Embryonic facial prominence (tissue), 1 donor: Measurements from ENCODE around the gene MAN1A2.
"Not testable (repeated sequence)": the region's sequence is repeated elsewhere in the genome, so short reads cannot be mapped to it uniquely, and the experiment has no call there.

Experiments
- DNase-seq: peaks from one replicate; pipeline ENCODE4 v3.0.0-alpha.2; 2016; ENCODE audit errors: extremely low spot score

The MAN1A2 gene

DNA sequence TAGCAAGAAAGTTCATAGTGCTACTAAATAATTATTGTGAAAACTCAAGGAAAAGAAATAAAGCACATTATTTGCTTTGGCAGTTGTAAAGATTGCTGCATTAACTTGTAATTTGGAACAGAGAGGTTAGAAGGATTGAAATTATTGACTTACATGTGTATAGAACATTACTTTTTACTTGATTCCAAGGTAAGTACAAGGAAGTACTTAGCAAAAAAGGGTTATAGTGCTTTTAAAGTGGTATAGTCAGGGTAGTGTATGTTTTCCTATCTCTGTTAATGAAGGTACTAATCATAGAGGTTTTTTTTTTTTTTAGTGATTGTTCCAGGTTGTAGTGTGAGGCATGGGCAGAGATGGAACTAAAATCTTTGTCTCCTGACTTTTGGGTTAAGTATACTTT is 29.4 kb downstream of the MAN1A2 start:
- no peak for DNase-seq

DNA sequence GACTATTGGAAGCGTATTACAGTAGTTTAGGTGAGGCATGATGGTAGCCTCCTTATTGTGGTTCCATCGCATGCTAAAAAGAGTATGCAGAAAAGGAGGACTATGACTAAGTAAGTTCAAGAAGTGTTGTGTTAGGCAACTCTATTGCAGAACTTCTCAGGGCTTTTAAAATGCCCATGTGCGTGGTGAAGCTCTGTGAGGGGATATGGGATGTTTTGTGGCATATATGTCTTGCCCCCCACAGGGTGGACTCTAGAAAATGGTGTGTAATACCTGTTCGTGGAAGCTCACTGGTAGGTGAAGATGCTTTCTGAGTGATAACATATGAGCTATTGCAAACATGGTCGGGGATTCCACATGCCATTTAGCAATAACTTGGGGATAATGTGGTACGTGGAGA is 31.7 kb downstream of the MAN1A2 start:
- no peak for DNase-seq

GRCh38 chr1:117401761-117402160 is 34.5 kb downstream of the MAN1A2 start:
- DNase-seq: no peak

GRCh38 chr1:117403597-117403996 is 36.3 kb downstream of the MAN1A2 start:
- no peak for DNase-seq

GRCh38 chr1:117405042-117405441 is 37.8 kb downstream of the MAN1A2 start:
- no peak for DNase-seq

- DNase-seq: no peak
Measured at GRCh38 chr1:117412472-117412871, 45.2 kb downstream of the MAN1A2 start.

DNA sequence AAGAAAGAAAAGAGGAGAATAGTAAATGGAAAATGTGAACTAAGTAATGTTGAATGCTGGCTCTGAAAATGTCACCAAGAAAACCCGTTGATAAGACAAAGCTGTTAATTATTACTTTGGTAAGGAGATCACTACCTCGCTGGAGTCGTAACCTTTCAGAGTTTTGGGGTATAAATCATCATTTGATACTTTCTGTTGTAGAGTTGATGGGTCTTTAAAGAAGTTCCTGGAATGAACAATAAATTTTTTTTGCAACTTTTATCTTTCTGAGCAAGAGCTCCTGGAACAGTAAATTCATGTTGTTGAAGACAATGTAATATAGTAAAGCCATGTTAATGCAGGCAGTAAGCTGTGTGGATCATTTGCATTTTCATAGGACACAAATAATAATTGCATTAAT is 46.2 kb downstream of the MAN1A2 start:
- DNase-seq: no peak

DNA sequence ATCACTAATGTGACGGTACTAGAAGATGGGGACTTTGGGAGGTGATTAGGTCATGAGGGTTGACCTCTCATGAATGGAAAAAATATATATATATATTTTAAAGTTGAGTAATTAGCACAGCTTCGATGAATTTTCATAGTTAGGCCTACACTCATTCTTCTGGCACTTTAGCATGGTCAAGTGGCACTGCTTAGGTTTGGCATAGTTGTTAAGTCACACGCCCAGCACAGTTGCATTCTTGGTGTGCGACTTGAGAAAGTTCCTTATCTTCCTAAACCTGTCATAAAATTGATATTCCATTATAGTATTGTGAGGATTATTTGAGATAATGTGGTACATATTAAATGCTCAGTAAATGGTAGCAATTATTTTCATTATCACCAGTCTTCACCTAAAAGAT is 47.7 kb downstream of the MAN1A2 start:
- DNase-seq: no peak

GRCh38 chr1:117416004-117416403 is 48.8 kb downstream of the MAN1A2 start:
- DNase-seq: no peak

DNA sequence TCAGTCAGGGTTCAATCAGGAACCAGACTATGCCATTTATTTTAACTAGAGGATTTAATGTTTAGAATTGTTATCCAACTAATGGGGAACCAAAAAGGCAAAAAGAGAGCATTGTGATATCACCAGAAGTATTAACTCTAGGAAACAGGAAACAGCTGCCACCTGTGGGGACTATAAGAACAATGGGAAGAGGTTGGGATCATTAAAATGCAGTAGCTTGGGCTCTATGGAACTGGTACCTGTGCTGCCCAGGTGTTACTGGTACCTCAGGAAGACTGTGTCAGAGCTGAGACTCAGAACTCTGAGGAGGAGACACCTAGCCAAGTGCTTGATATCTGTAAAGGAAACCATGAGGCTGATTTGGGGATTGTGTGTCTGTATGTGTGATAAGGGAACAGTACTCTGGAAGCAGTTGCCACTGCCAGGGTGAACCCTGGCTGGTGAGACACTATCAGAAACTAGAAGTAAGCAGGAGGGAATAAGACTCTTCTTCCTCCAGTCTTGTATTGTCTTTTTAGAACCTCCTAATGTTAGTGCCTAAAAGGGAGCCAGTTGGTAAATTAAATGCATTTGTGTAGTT is 49.4 kb downstream of the MAN1A2 start:
- no peak for DNase-seq

DNA sequence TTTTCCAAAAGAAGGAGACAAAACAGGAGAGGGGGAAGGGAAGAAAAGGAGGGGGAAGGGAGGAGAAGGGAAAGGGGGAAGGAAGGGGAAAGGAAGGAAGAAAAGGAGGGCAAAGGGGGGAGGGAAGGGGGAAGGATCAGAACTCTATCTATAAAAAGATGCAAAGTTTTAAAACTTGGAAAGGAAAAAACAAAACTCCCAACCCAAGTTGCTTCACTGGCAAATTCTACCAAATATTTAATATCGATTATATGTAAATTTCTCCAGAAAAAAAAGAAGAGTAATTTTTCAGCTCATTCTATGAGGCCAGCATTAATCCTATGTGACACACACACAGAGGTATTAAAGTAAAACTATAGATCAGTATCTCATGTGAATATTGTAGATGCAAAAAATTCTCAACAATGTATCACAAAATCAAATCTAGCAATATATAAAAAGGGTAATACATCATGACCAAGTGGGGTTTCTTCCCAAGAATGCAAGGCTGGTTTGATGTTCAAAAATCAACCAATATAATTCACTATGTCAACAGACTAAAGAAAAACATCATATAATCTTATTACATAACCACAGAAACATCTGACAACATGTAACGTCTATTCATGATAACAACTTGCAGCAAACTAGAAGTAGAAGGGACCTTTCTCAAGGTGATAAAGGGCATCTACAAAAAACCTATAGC is 57.9 kb downstream of the MAN1A2 start:
- no peak for DNase-seq

- DNase-seq: no peak
Measured at GRCh38 chr1:117427297-117427696, 60.0 kb downstream of the MAN1A2 start.

GRCh38 chr1:117433943-117434342 is 66.7 kb downstream of the MAN1A2 start:
- DNase-seq: no peak

GRCh38 chr1:117436513-117436912 is 69.3 kb downstream of the MAN1A2 start:
- no peak for DNase-seq

DNA sequence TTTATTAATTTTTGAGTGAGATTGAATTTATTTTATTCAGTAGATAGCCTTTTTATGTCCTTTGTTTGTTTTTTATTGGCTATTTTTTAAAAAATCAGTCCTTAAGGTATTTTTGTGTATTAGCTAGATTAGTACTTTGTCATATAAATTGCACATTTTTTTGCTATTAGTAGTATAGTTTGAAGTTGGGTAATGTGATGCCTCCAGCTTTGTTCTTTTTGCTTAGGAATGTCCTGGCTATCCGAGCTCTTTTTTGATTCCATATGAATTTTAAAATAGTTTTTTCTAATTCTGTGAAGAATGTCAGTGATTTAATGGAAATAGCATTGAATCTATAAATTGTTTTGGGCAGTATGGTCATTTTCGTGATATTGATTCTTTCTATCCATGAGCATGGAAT is 80.4 kb downstream of the MAN1A2 start:
- DNase-seq: no peak

DNA sequence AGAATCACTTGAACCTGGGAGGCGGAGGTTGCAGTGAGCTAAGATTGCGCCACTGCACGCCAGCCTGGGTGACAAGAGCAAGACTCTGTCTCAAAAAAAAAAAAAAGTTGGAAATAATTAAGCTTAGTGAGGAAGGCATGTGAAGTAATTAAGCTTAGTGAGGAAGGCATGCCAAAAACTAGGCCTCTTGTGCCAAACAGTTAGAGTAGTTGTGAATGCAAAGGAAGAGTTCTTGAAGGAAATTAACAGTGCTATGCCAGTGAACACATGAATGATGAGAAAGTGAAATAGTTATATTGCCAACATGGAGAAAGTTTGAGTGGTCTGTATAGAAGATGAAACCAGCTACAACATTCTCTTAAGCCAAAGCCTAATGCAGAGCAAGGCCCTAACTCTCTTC is 85.0 kb downstream of the MAN1A2 start:
- DNase-seq: no peak

- no peak for DNase-seq
Measured at GRCh38 chr1:117453958-117454357, 86.7 kb downstream of the MAN1A2 start.

DNA sequence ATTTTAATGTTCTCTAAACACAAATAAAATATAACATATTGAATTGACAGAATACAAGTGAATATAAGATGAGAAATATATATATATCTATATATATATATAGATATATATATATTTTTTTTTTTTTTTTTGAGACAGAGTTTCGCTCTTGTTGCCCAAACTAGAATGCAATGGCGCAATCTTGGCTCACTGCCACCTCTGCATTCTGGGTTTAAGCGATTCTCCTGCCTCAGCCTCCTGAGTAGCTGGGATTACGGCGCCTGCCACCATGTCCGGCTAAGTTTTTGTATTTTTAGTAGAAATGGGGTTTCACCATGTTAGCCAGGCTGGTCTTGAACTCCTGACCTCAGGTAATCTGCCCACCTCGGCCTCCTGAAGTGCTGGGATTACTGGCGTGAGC is 91.2 kb downstream of the MAN1A2 start:
- not testable (repeated sequence) for DNase-seq

- DNase-seq: no peak
Measured at GRCh38 chr1:117466761-117467160, 99.5 kb downstream of the MAN1A2 start.

- no peak for DNase-seq
Measured at GRCh38 chr1:117467336-117467735, 100.1 kb downstream of the MAN1A2 start.

- no peak for DNase-seq
Measured at GRCh38 chr1:117473063-117473462, 105.8 kb downstream of the MAN1A2 start.

DNA sequence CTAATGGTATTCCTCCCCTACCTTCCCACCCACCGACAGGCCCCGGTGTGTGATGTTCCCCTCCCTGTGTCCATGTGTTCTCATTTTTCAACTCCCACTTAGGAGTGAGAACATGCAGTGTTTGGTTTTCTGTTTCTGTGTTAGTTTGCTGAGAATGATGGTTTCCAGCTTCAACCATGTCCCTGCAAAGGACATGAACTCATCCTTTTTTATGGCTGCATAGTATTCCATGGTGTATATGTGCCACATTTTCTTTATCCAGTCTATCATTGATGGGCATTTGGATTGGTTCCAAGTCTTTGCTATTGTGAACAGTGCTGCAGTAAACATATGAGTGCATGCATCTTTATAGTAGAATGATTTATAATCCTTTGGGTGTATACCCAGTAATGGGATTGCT is 108.2 kb downstream of the MAN1A2 start:
- DNase-seq: not testable (repeated sequence)

GRCh38 chr1:117479086-117479485 is 111.8 kb downstream of the MAN1A2 start:
- DNase-seq: no peak

GRCh38 chr1:117481410-117481809 is 114.2 kb downstream of the MAN1A2 start:
- no peak for DNase-seq
